Lower leg skin (tissue), 4 donors: ENCODE data around the gene ARPC2. TPM values are rescaled to one million over a fixed set of nuclear protein-coding genes. Genes with fewer than 3 reads are reported as not detected.

Experiments used
- DNase-seq, 2 donors: peaks; one replicate each; pipeline ENCODE4 v3.0.0-alpha.2; 2019; ENCODE audit warnings: low spot score in 2 of 2
- H3K4me3 ChIP-seq: fragments of 200-600 bp; sonication (generic); 2 replicates; pipeline ENCODE4 v1.5.1; 2017; ENCODE audit warnings: mild to moderate bottlenecking, low read depth; ENCODE audit not compliant: poor library complexity, severe bottlenecking
- POLR2A ChIP-seq, 2 donors: fragments of 450-650 bp; IDR thresholded peaks; one replicate each; pipeline ENCODE4 v1.6.1; 2016 to 2017; ENCODE audit warnings: antibody characterized with exemption in 2 of 2, mild to moderate bottlenecking in 1 of 2, moderate library complexity in 1 of 2
- WGBS, 2 donors: methylation state at CpG; one replicate each; pipeline ENCODE4 v1.1.5; 2018; 5-methylcytosine and 5-hydroxymethylcytosine counted together
- intact Hi-C: fragments of 100-400 bp; cut with DNase I; formaldehyde crosslinking; loops from one replicate; pipeline ENCODE4 v1.15.0; 2023; ENCODE audit warnings: low total_unique reads
- total RNA-seq, 4 donors: library from RNA; depleted of rRNA; stranded (reverse); fragments of >200 nt; gene quantifications; one replicate each; pipeline ENCODE4 v1.1.0, GENCODE V29; 2016
- TF ChIP-seq, protein P1 (sequence below), 3 donors: fragments of 450-650 bp; IDR thresholded peaks; one replicate each; pipeline ENCODE4 v1.5.1; 2016; ENCODE audit warnings: antibody characterized with exemption in 3 of 3, mild to moderate bottlenecking in 3 of 3, moderate library complexity in 2 of 3

The ARPC2 gene
- total RNA-seq, 4 donors from 2014 or later, result 233 to 344 (median 300) TPM

DNA sequence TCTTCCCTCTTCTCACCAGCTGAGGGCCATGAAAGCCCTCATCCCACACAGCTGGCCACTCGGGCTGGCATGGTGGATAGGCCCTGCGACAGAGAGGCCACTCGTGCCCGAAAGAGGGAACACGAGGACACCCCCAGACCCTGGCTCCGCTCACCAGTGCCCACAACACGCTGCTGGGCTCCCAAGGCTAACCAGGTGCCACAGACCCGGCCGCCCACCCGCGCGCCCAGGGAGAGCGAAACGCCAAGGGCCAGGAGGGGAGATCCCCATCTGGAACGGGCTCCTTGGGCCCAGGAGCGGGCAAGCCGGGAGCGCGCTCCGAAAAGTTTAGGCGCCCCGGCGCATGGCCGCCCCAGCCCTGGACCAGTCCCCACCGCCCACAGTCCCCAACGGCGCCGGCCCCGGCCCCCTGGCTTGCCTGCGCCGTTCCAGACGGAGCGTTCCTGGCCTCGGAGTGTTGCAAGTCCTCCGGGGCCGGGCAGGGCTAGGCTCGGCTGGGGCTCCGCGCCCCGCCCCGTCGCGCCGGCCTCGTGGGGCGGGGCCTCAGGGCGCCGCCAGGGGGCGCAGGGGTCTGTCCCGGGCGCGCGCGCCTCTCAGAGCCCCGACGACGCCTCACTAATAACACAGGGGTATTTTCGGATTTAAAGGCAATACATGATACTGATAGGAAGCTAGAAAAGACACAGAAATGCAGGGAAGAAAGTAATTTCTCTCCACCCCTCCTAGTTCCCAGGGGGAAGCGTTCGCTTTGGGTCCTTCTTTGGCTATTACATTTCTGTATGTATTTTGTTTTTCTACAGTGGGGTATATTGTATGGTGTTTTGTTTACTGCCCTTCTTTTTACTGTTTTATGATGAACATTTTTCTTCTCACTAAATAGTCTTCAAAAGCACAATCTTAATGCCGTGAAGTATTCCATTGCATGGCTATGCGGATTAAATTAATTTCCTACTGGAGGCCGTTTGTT is 75.3 kb downstream of the ARPC2 start, which contains the start of gene TMBIM1:
TMBIM1 (minus strand) TSS at position 456 of the 967 bp plus-strand sequence. CDS start 10,362 bp downstream, outside the sequence.
- TF ChIP-seq, protein P1, sequence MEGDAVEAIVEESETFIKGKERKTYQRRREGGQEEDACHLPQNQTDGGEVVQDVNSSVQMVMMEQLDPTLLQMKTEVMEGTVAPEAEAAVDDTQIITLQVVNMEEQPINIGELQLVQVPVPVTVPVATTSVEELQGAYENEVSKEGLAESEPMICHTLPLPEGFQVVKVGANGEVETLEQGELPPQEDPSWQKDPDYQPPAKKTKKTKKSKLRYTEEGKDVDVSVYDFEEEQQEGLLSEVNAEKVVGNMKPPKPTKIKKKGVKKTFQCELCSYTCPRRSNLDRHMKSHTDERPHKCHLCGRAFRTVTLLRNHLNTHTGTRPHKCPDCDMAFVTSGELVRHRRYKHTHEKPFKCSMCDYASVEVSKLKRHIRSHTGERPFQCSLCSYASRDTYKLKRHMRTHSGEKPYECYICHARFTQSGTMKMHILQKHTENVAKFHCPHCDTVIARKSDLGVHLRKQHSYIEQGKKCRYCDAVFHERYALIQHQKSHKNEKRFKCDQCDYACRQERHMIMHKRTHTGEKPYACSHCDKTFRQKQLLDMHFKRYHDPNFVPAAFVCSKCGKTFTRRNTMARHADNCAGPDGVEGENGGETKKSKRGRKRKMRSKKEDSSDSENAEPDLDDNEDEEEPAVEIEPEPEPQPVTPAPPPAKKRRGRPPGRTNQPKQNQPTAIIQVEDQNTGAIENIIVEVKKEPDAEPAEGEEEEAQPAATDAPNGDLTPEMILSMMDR (IDR thresholded peaks at IDR 0.05), result no peak
- TF ChIP-seq POLR2A (IDR thresholded peaks at IDR 0.05), result peak in 1 of 2 donors; percentile 22
- DNase-seq, result peak; percentile 77 to 96
- WGBS, 2 donors, result 5 to 8% methylated on average over 27 to 35 of the region's 63 CpGs
- intact Hi-C loops, result no loop called here
- peak within 1 kb of the TSS; percentile 86 for H3K4me3 ChIP-seq

DNA sequence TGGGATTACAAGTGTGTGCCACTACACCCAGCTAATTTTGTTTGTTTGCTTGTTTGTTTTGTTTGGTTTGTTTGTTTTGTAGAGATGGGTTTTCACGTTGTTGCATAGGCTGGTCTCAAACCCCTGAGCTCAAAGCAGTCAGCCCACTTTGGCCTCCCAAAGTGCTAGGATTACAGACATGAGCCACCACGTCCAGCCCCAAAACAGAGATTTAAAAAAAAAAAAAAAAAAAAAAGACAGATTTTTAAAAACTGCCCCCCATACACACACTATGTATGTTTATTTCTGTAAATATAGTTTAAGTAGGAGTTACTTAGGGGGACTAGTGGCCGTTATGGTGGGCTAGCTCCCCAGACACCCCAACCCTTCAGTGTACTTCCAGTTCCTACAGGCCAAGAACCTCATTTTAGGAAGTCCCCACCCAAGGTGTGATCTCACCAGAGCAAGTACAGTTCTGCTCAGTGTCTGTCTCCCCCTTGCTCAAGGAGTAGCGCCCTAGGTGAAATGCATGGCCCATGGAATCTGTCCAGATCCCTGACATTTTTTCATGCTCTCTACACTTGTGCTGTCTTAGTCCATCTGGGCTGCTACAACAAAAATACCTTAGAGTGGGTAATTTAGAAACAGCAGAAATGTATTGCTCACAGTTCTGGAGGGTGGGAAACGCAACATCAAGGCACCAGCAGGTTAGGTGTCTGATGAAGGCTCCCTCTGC is 76.9 kb downstream of the ARPC2 start:
- no peak for DNase-seq
- 34 to 51% methylated on average over 5 of the region's 5 CpGs for WGBS, 2 donors
- intact Hi-C loops, result no loop called here
- no peak for TF ChIP-seq POLR2A (IDR thresholded peaks at IDR 0.05)
- TF ChIP-seq, protein P1 (IDR thresholded peaks at IDR 0.05), result no peak
- no peak overlapping the region for H3K4me3 ChIP-seq

DNA sequence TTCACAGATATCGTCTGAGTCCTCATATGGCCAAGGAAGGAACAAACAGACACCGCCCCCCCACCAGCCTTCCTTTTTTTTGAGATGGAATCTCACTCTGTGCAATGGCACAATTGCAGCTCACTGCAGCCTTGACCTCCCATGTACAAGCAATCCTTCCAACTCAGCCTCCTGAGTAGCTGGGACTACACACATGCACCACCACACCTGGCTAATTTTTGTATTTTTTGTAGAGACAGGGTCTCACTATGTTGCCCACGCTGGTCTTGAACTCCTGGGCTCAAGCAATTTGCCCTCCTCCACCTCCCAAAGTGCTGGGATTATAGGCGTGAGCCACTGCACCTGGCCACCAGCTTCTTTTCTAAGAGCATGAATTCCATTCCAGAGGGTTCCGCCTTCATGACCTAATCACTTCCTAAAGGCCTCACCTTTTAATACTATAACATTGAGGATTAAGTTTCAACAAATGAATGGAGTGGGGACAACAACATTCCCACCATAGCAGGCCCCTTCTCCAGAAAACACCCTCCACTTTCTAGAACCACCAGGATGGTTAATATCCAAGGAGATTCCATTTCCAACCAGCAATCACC is 77.5 kb downstream of the ARPC2 start:
- WGBS, 2 donors, result 52 to 57% methylated on average over 5 of the region's 5 CpGs
- no peak for DNase-seq
- TF ChIP-seq POLR2A (IDR thresholded peaks at IDR 0.05), result no peak
- TF ChIP-seq, protein P1 (IDR thresholded peaks at IDR 0.05), result no peak
- H3K4me3 ChIP-seq, result no peak overlapping the region
- intact Hi-C loops, result no loop called here

DNA sequence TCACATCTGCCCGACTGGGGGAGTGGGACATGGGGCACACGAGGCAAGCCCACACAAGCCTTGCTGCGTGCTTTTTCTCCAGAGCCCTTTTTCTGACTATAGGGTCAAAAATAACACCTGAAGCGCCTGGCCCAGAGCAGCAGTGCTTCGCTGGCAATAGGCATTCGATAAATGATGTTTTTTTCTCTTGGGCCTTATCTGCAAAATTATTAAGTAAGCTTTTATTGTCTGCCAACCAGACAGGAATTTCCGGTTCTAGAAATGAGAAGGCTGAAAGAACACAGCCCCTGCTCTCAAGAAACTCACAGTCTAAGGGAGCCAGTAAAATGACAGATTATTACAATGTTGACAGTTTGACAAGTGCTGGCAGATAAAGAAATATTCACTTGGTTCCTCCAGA is 78.0 kb downstream of the ARPC2 start:
- H3K4me3 ChIP-seq, result no peak overlapping the region
- intact Hi-C loops, result no loop called here
- no peak for DNase-seq
- no peak for TF ChIP-seq POLR2A (IDR thresholded peaks at IDR 0.05)
- TF ChIP-seq, protein P1 (IDR thresholded peaks at IDR 0.05), result no peak
- WGBS, 2 donors, result 51 to 53% methylated on average over 7 of the region's 7 CpGs

DNA sequence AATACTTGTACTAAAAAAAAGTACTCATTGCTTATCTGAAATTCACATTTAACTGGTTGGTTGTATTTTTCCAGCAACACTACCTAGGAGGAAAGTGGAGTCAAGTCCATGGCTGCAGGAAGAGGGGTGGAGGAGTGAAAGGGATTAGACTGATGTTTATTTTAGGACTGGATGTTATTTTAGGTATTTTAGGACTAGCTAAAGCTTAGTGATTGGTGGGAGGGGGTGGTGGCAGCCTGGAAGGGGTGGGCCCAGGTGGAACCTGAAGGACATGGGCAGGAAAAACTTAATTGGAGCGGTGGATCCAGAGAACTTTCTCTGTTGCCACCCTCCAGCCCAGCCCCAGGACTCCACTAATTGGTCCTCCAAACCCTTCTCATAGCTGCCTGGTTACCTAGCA is 79.2 kb downstream of the ARPC2 start:
- 89 to 90% methylated on average over 1 of the region's 1 CpG for WGBS, 2 donors
- no peak overlapping the region for H3K4me3 ChIP-seq
- no peak for TF ChIP-seq POLR2A (IDR thresholded peaks at IDR 0.05)
- TF ChIP-seq, protein P1 (IDR thresholded peaks at IDR 0.05), result no peak
- no peak for DNase-seq
- intact Hi-C loops, result no loop called here
